Measurements from ENCODE around the gene EWSR1.

- TF ChIP-seq FOXM1 (IDR thresholded peaks at IDR 0.05; ENCODE audit: borderline replicate concordance, low read depth), result no peak
- no peak for TF ChIP-seq TCF12 (IDR thresholded peaks at IDR 0.05; ENCODE audit: low read depth)
- no peak for TF ChIP-seq TAF1 (IDR thresholded peaks at IDR 0.05; ENCODE audit: low read depth)
Measured at GRCh38 chr22:29308791-29309262, 40.8 kb downstream of the EWSR1 start.
